Nephron progenitor cell (in vitro differentiated cells): ENCODE results near the gene MFAP3L.

ENCODE experiments used
- DNase-seq: peaks from one replicate; pipeline ENCODE4 v3.0.0; 2021
- H3K27ac Mint-ChIP-seq: 2 replicates; pipeline ENCODE4 v1.8.0; 2021; ENCODE audit warnings: mild to moderate bottlenecking, moderate library complexity, mixed read lengths
- H3K27me3 Mint-ChIP-seq: 2 replicates; pipeline ENCODE4 v1.8.0; 2021; ENCODE audit warnings: mild to moderate bottlenecking, low read depth, mixed read lengths; ENCODE audit not compliant: poor library complexity
- H3K36me3 Mint-ChIP-seq: 2 replicates; pipeline ENCODE4 v1.8.0; 2021; ENCODE audit warnings: low read depth, mixed read lengths
- H3K4me1 Mint-ChIP-seq: 2 replicates; pipeline ENCODE4 v1.8.0; 2021; ENCODE audit warnings: mixed read lengths
- H3K4me3 Mint-ChIP-seq: 2 replicates; pipeline ENCODE4 v1.8.0; 2021; ENCODE audit warnings: mild to moderate bottlenecking, moderate library complexity, mixed read lengths
- H3K9me3 Mint-ChIP-seq: 2 replicates; pipeline ENCODE4 v1.8.0; 2021; ENCODE audit warnings: mild to moderate bottlenecking, moderate library complexity, mixed read lengths
- TF ChIP-seq, protein P1 (sequence below): fragments of 200-600 bp; sonication (generic); IDR thresholded peaks from 2 replicates; pipeline ENCODE4 v1.5.0; 2021; ENCODE audit warnings: antibody characterized with exemption

MFAP3L gene

DNA sequence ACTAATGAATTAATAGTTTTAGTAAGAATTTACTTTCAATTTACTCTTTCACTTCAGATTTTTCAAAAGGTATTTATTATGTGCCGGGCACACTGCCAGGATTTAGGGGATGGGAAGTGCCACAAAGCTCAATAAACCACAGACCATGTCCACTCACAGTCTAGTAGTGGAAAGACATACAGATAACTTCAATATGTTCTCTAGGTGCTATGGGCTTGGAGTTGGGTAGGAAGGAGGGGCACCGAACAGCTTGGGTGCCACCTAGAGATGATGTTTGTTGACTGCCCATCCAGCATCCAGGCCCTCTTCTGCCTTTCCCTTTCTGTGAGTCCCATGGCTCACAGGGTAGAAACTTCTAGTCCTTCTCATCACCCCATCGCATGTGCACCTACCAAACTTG, 17.8 kb downstream of the MFAP3L start:
- Mint-ChIP-seq H3K36me3 (no peaks in the 10 kb centered on the region), H3K4me1 (peaks cover 17% of the 10 kb centered on the region), H3K9me3 (peaks cover 12% of the 10 kb centered on the region), H3K27me3 (no peaks in the 10 kb centered on the region), H3K27ac (no peak overlapping the region), H3K4me3 (no peak overlapping the region)
- DNase-seq, result no peak
- TF ChIP-seq, protein P1, sequence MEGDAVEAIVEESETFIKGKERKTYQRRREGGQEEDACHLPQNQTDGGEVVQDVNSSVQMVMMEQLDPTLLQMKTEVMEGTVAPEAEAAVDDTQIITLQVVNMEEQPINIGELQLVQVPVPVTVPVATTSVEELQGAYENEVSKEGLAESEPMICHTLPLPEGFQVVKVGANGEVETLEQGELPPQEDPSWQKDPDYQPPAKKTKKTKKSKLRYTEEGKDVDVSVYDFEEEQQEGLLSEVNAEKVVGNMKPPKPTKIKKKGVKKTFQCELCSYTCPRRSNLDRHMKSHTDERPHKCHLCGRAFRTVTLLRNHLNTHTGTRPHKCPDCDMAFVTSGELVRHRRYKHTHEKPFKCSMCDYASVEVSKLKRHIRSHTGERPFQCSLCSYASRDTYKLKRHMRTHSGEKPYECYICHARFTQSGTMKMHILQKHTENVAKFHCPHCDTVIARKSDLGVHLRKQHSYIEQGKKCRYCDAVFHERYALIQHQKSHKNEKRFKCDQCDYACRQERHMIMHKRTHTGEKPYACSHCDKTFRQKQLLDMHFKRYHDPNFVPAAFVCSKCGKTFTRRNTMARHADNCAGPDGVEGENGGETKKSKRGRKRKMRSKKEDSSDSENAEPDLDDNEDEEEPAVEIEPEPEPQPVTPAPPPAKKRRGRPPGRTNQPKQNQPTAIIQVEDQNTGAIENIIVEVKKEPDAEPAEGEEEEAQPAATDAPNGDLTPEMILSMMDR, result no peak

DNA sequence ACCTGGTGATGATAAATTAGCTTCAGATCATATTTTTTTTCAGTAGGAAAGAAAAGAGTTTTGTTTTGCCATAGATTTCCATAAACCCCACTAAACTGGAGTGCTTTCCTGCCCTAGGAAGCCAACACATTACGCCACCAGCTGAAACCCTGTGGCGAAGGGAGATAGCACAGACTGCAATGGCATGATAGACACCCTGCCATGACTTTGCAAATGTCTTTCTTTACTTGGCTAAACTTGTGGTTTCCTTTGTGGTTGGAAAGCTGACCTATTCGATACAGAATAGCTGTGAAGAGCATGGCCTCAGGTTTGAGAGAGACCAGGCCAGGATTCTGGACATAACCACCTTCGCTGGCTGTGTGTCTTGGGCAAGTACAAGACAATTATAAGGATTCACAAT, 19.1 kb downstream of the MFAP3L start:
- Mint-ChIP-seq H3K27ac (no peak overlapping the region), H3K9me3 (peaks cover 12% of the 10 kb centered on the region), H3K36me3 (no peaks in the 10 kb centered on the region), H3K27me3 (peaks cover 3% of the 10 kb centered on the region), H3K4me1 (peaks cover 17% of the 10 kb centered on the region), H3K4me3 (no peak overlapping the region)
- TF ChIP-seq, protein P1, result no peak
- DNase-seq, result no peak

DNA sequence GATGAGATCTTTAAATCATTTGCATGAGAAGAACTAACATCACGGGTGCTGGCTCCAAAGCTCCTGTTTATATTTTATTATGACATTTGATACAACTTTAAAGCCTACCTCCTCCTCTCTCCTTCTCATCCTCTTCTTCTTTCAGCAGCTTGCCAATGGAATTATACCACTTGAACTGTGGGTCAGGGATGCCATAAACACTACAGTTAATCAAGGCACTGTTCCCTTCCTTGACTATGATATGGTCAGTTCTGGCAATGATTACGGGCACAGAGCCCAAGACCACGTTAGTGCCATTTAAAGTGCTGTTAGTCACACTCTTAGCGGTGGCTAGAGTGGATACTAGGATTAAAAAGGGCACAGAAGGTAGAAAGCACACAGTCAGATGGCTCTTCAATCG, 20.7 kb downstream of the MFAP3L start:
- peak overlapping the region; percentile 80 for H3K27ac Mint-ChIP-seq
- H3K9me3 Mint-ChIP-seq, result peaks cover 4% of the 10 kb centered on the region
- no peak overlapping the region for H3K4me3 Mint-ChIP-seq
- peaks cover 17% of the 10 kb centered on the region for H3K4me1 Mint-ChIP-seq
- TF ChIP-seq, protein P1, result no peak
- no peak for DNase-seq
- no peaks in the 10 kb centered on the region for H3K36me3 Mint-ChIP-seq
- peaks cover 3% of the 10 kb centered on the region for H3K27me3 Mint-ChIP-seq

GRCh38 chr4:170004651-170005295, 21.4 kb downstream of the MFAP3L start:
- DNase-seq, result no peak
- H3K27me3 Mint-ChIP-seq, result peaks cover 3% of the 10 kb centered on the region
- TF ChIP-seq, protein P1, result no peak
- no peaks in the 10 kb centered on the region for H3K36me3 Mint-ChIP-seq
- peaks cover 17% of the 10 kb centered on the region for H3K4me1 Mint-ChIP-seq
- no peak overlapping the region for H3K4me3 Mint-ChIP-seq
- no peaks in the 10 kb centered on the region for H3K9me3 Mint-ChIP-seq
- H3K27ac Mint-ChIP-seq, result no peak overlapping the region

GRCh38 chr4:170003071-170004070, 22.8 kb downstream of the MFAP3L start:
- Mint-ChIP-seq H3K27me3 (peaks cover 3% of the 10 kb centered on the region), H3K4me3 (no peak overlapping the region), H3K4me1 (peaks cover 17% of the 10 kb centered on the region), H3K27ac (no peak overlapping the region), H3K36me3 (no peaks in the 10 kb centered on the region), H3K9me3 (no peaks in the 10 kb centered on the region)
- no peak for DNase-seq
- TF ChIP-seq, protein P1, result no peak
